G401 (cell line): ENCODE data around the gene PBX4. TPM values are rescaled to one million over a fixed set of nuclear protein-coding genes. Genes with fewer than 3 reads are reported as not detected.
"Not testable (repeated sequence)": the region's sequence is repeated elsewhere in the genome, so short reads cannot be mapped to it uniquely, and the experiment has no call there.

Experiments
- DNase-seq: peaks from one replicate; pipeline ENCODE4 v3.0.0-alpha.2; 2015; ENCODE audit warnings: low spot score
- in situ Hi-C: cut with HindIII; loops from 2 replicates; pipeline ENCODE4 v1.10.0; 2016; ENCODE audit warnings: low sequenced_read_pairs, mixed read lengths
- total RNA-seq: library from RNA; depleted of rRNA; stranded (reverse); fragments of >200 nt; shearing (Covaris generic); gene quantifications from 2 replicates; pipeline ENCODE4 v1.2.3, GENCODE V29; 2014; rRNA removed

PBX4 gene
- total RNA-seq, result 2.2 and 7.7 TPM in 2 replicates

DNA sequence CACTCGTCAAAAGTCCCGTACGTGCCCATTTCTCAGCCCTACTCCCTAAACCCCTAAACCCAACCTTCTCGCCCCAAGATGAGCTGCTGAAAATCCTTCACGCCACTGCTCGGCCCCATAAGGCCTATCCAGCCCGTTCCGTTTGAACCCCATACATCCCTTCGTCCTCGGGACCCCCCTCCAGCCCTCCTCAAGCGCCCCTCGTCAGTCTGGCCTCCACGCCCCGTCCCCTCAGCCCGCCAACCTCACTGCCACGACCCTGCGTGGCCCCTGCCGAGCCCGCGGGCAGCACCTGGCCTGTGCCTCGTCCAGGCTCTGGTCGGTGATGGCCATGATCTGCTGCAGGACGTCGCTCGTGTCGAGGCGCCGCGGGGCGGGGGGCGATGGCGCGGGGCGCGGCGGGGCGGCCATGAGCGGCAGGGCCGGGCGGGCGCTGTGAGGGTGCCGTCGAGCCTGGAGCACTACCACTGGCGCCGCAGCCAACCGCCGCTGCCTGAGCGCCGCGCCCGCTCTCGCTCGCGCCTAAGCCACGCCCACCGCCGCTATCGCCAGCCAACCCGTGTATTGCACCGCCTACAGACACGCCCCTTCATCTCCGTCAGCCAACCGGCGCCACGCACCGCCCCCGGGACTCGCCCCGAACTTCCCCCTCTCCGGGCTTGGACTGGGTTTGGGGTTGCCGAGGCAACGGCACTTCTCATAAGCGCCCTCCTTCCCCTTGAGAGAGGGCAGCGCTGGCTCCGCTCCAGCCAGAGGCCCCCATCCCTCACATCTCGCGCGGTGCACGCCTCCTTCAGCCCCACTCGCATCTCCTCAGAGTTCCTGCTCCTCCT lies at the start of gene PBX4:
PBX4 (minus strand) TSS at position 469 of the 833 bp plus-strand sequence; CDS start at position 411, 58 bp downstream.
- in situ Hi-C loops, result no loop called here
- DNase-seq, result peak; percentile 69

GRCh38 chr19:19665420-19665948 lies 47.0 kb upstream of the PBX4 start:
- DNase-seq, in situ Hi-C loops: not testable (repeated sequence)

DNA sequence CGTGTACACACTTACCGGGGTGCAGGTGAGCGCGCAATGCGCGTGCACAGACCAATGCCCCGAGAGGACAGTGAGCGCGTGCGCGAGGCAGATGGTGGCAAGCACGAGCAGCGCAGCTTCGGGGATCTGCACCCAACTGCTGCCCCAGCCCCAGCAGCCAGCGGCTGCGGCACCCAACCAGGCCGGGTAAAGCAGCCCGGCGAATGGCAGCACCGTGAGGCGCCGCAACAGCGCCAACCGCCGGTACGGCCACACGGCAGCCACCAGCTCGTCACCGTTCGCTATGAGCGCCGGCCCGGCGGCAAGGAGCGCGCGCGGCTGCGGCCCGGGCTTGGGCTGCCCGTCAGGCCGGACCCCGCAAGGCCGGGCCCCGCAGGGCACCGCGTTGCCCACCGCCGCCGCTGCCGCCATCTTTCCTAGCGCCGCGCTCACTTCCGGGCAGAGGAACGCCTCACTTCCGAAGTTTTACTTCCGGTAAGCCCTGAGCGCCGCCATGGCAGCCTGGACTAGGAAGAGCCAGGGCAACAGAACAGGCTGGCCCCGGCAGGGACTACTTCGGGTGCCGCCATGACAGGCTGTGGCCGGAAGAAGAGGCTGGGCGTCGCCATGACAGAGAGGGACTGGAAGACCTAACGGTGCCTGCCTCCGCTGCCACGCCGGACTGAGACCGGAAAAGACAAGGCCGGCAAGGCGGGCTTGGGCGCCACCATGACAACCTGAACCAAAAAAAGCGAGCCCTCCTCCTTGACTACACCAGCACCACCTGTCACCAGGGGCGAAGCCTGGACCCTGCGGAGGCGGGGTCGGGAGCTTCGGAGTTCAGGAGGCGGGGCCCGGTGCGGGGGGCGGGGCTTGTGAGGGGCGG lies 45.0 kb upstream of the PBX4 start, which contains the start of gene ATP13A1:
ATP13A1 (minus strand) TSS at position 421 of the 865 bp plus-strand sequence; CDS start at position 411, 10 bp downstream.
- in situ Hi-C loops, result no loop called here
- DNase-seq, result peak; percentile 99

DNA sequence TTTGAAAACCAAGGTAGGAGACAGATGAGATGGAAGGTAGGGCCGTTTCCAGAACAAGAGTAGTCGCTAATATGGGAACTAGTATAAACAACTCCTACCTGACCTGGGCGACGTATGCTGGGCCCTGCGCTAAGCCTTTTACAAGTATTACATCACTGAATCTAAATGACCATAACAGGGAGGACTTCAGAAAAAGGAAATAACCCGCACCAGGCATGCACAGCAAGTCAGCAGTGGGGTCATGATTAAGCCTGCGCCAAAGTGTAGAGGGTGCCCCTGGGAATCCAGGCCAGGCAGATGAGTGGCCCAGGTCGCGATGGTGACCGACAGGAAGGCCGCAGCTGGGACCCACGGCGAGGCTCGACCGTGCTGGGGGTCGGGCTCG lies 44.4 kb upstream of the PBX4 start:
- in situ Hi-C loops, result no loop called here
- no peak for DNase-seq

DNA sequence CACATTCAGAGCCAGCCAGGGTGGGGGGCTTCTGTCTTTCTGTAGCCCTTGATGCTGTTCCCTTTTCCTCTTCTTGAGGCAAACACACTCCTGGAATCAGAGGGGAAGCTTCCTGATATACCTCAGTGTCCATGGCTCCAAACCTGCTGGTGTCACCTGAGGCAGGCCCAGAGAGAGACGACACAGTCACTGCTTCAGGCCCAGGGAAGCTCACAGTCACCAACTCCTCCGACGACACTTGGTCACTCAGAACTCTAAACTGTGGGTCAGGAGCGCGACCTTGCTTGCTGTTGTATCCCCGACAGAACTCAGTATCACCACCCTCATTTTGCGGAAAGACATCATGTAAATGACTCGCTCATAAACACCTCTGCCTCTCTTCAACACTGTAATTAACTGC lies 43.9 kb upstream of the PBX4 start:
- in situ Hi-C loops, result no loop called here
- DNase-seq, result no peak

DNA sequence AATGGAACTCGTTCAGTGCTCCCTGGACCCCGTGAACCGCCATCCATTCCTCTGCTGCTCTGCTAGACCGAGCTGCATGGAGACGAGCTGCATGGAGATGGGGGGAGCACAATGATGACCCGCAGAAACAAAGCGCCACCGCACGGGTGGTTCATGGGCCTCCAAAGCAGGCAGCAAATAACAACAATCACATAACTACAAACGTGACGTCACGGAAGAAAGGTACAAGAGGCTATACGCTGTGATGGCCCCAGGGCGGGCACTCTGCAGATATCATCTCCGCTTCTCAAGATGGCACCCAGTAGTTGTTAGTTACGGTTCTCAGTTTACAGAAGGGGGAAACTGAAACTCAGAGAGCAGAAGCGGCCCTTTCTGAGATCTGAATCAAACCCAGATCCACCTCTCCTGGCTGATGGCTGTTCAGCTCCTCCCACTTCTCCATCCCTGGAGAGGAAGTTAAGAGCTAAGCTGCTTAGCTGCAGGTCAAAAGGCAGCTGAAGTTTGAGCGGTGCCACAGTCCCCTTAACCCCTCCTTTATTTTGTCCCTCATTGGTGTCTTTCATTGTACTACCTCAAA lies 43.3 kb upstream of the PBX4 start:
- in situ Hi-C loops, result no loop called here
- DNase-seq, result no peak

GRCh38 chr19:19661141-19661674 lies 42.7 kb upstream of the PBX4 start:
- no peak for DNase-seq
- in situ Hi-C loops, result no loop called here

DNA sequence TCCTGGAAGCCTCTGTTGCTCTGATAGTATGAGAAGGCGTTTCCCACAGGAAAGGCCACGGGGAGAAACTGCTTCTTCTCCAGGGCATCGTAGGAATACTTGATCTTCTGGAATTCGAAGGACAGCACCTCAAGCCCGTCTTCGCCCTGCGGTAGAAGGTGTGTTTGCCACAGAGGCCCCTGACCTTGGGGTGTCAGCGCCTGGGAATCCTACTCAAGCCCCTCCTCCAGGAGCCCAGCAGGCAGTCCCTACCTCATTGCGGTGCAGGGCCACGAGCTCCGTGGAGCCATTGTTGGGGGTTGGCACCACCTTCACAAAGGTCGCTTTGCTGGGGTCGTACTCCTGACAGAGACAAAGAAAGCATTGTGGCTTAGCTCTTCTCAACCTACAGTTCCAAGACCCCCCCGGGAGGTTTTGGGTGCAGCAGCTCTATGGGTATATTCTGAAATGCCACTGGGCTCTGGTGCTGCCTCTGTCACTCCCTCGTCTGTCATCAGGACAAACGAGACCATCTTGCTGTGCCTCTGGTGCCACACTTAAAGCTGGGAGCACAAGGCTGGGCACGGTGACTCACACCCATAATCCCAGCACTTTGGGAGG lies 41.3 kb upstream of the PBX4 start:
- no peak for DNase-seq
- in situ Hi-C loops, result no loop called here

DNA sequence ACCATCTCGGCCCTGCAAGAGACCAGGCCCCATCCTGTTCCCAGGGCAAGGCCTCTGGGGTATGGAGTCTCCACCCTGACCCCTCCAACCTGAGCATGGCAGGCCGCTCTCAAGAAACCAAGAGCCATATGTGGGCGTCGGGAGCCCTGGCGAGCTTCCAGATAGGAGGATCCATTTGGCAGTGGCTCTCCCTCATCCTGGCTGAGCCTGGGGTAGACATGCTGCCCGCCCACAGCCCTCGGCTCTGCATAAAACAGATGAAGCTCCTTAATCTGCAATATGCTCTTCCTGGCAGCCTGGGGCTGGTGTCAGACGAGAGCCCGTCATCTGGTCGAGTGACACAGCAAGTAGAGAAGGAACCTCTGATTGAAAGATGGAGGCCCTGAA lies 38.9 kb upstream of the PBX4 start:
- in situ Hi-C loops, result no loop called here
- DNase-seq, result peak; percentile 90

GRCh38 chr19:19656451-19657396 lies 38.2 kb upstream of the PBX4 start:
- in situ Hi-C loops, result no loop called here
- no peak for DNase-seq

GRCh38 chr19:19655641-19656343 lies 37.3 kb upstream of the PBX4 start:
- in situ Hi-C loops, result no loop called here
- no peak for DNase-seq

GRCh38 chr19:19655051-19655594 lies 36.6 kb upstream of the PBX4 start:
- DNase-seq, result no peak
- in situ Hi-C loops, result no loop called here

GRCh38 chr19:19654441-19654840 lies 36.0 kb upstream of the PBX4 start:
- DNase-seq, result no peak
- in situ Hi-C loops, result no loop called here

DNA sequence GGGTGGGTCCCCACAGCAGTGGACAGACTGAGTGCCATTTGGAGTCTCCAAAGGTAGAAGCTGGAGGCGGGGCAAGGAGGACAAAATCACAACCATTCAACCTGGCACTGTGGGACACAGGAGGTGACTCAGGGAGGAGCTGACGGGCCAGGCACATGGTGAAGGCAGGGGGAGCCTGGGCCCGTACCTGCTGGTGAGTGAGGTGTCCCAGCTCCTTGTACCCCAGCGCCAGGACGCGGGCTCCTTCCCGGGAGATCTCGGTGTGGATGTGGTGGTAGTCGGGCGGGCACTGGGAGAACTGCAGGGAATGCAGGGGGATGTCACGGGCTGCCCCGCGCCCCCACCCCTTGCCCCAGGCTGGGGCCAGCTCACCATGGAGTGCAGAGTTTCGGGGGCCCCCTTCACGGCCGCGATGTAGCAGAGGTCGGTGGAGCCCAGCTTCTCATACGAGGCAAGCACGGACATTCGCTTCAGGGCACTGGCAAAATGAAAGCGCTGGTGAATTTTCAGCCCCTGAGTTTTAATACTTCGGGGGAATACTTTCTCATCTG lies 35.2 kb upstream of the PBX4 start:
- in situ Hi-C loops, result no loop called here
- no peak for DNase-seq

- in situ Hi-C loops, result no loop called here
- no peak for DNase-seq
These were observed 34.2 kb upstream of the PBX4 start for GRCh38 chr19:19652482-19653295.

DNA sequence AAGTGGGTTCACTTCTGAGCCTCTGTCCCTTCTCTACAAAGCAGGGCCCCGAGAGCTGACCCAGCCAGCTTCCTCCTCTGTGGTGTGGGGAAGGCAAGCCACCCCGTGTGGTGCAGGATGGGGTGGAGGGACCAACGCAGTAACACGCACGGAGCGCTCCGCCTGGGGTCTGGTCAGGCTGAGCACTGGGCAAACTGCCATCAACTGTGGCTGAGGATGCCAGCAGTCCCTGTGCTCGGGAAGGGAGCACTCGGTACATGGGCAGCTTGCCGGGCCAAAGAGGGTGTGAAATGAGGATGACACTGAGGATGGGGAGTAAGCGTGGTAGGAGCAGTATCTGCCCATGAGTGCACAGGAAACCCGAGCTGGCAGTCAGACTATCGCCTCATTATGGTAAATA lies 32.6 kb upstream of the PBX4 start:
- in situ Hi-C loops, result no loop called here
- peak; percentile 68 for DNase-seq
